PFSK-1 (cell line): ENCODE measurements around the gene RAB7A.

Experiments used
- FOXP2 ChIP-seq: optimal IDR thresholded peaks from 2 replicates; pipeline ENCODE3; 2011; ENCODE audit warnings: borderline replicate concordance, control low read depth, inconsistent platforms; ENCODE audit not compliant: insufficient read depth; ENCODE audit errors: extremely low read length, extremely low read depth
- POLR2AphosphoS5 ChIP-seq: IDR thresholded peaks from 2 replicates; pipeline ENCODE4 v1.6.1; 2012; ENCODE audit warnings: low read depth, mild to moderate bottlenecking, control low read depth, low read length, moderate library complexity
- REST ChIP-seq, 2 experiments: IDR thresholded peaks; 2 replicates each; pipeline versions ENCODE4 v1.6.1 to v1.8.0; 2011 to 2012; ENCODE audit warnings: low read depth in 2 of 2, low read length in 2 of 2, control low read depth in 1 of 2, inconsistent platforms in 1 of 2, mild to moderate bottlenecking in 1 of 2, moderate library complexity in 1 of 2; ENCODE audit not compliant: insufficient read depth in 1 of 2
- SIN3A ChIP-seq: IDR thresholded peaks from 2 replicates; pipeline ENCODE4 v1.6.1; 2012; ENCODE audit warnings: mild to moderate bottlenecking, low read length, moderate library complexity, borderline replicate concordance; ENCODE audit not compliant: insufficient read depth
- TAF1 ChIP-seq: IDR thresholded peaks from 2 replicates; pipeline ENCODE4 v1.6.1; 2012; ENCODE audit warnings: low read length, control low read depth, borderline replicate concordance; ENCODE audit not compliant: insufficient read depth

Gene RAB7A

GRCh38 chr3:128775241-128775640 lies 49.3 kb downstream of the RAB7A start:
- TF ChIP-seq TAF1 (no peak), SIN3A (no peak), FOXP2 (no peak), REST (IDR thresholded peaks at IDR 0.05; ENCODE audit: insufficient read depth in 1 of 2, low read depth in 2 of 2, low read length in 2 of 2) (no peak)

- no peak for TF ChIP-seq FOXP2
- TF ChIP-seq TAF1 = no peak
- no peak for TF ChIP-seq POLR2AphosphoS5
- TF ChIP-seq REST (IDR thresholded peaks at IDR 0.05; ENCODE audit: insufficient read depth in 1 of 2, low read depth in 2 of 2, low read length in 2 of 2) = no peak
- no peak for TF ChIP-seq SIN3A
Measured at GRCh38 chr3:128775906-128776542, 50.0 kb downstream of the RAB7A start.

GRCh38 chr3:128780101-128780837 lies 54.3 kb downstream of the RAB7A start:
- no peak for TF ChIP-seq TAF1
- no peak for TF ChIP-seq SIN3A
- no peak for TF ChIP-seq POLR2AphosphoS5
- TF ChIP-seq FOXP2 = no peak
- TF ChIP-seq REST (IDR thresholded peaks at IDR 0.05; ENCODE audit: insufficient read depth in 1 of 2, low read depth in 2 of 2, low read length in 2 of 2) = no peak

GRCh38 chr3:128781164-128781563 lies 55.2 kb downstream of the RAB7A start:
- TF ChIP-seq POLR2AphosphoS5 = no peak
- TF ChIP-seq TAF1 = no peak
- no peak for TF ChIP-seq REST (IDR thresholded peaks at IDR 0.05; ENCODE audit: insufficient read depth in 1 of 2, low read depth in 2 of 2, low read length in 2 of 2)
- no peak for TF ChIP-seq SIN3A
- TF ChIP-seq FOXP2 = no peak
